ENCODE data around the gene SYNGR3. TPM values are rescaled to one million over a fixed set of nuclear protein-coding genes. Genes with fewer than 3 reads are reported as not detected.
"Not testable (repeated sequence)": the region's sequence is repeated elsewhere in the genome, so short reads cannot be mapped to it uniquely, and the experiment has no call there.

The SYNGR3 gene
- total RNA-seq, 6 donors from 2014 or later, result 0.15 to 1.4 (median 0.34) TPM; not detected in 2

GRCh38 chr16:1947369-1947670 is 42.5 kb upstream of the SYNGR3 start:
- DNase-seq, result no peak
- H3K36me3 ChIP-seq, result no peaks in the 10 kb centered on the region
- H3K9me3 ChIP-seq, result no peaks in the 10 kb centered on the region
- no peak overlapping the region for H3K4me3 ChIP-seq
- H3K27me3 ChIP-seq, result no peaks in the 10 kb centered on the region
- peaks cover 3 to 15% (median 4%) of the 10 kb centered on the region in 4 donors for H3K4me1 ChIP-seq
- TF ChIP-seq, protein P1, sequence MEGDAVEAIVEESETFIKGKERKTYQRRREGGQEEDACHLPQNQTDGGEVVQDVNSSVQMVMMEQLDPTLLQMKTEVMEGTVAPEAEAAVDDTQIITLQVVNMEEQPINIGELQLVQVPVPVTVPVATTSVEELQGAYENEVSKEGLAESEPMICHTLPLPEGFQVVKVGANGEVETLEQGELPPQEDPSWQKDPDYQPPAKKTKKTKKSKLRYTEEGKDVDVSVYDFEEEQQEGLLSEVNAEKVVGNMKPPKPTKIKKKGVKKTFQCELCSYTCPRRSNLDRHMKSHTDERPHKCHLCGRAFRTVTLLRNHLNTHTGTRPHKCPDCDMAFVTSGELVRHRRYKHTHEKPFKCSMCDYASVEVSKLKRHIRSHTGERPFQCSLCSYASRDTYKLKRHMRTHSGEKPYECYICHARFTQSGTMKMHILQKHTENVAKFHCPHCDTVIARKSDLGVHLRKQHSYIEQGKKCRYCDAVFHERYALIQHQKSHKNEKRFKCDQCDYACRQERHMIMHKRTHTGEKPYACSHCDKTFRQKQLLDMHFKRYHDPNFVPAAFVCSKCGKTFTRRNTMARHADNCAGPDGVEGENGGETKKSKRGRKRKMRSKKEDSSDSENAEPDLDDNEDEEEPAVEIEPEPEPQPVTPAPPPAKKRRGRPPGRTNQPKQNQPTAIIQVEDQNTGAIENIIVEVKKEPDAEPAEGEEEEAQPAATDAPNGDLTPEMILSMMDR (IDR thresholded peaks at IDR 0.05), result no peak
- TF ChIP-seq EP300 (IDR thresholded peaks at IDR 0.05), result no peak
- no peak for TF ChIP-seq POLR2AphosphoS5 (IDR thresholded peaks at IDR 0.05)
- TF ChIP-seq POLR2A (IDR thresholded peaks at IDR 0.05), result no peak
- no peak for ATAC-seq (ENCODE audit: low FRiP score in 2 of 2)
- H3K27ac ChIP-seq, result no peak overlapping the region
- WGBS, 2 donors, result 94% methylated on average over 3 to 9 of the region's 9 CpGs

DNA sequence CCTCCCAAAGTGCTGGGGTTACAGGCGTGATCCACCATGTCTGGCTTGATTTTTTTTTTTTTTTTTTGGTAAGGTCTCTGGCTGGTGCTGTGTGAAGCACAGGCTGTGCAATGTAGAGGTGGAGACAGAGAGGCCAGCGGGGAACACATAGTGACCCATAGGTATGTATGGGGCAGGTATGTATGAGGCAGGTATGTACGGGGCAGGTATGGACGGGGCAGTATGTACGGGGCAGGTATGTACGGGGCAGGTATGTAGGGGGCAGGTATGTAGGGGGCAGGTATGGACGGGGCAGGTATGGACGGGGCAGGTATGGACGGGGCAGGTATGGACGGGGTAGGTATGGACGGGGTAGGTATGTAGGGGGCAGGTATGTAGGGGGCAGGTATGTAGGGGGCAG is 40.3 kb upstream of the SYNGR3 start:
- Histone ChIP-seq H3K9me3 (no peaks in the 10 kb centered on the region), H3K4me1 (no peaks in the 10 kb centered on the region), H3K27ac (no peak overlapping the region), H3K4me3 (no peak overlapping the region), H3K36me3 (no peaks in the 10 kb centered on the region), H3K27me3 (no peaks in the 10 kb centered on the region)
- TF ChIP-seq, protein P1 (IDR thresholded peaks at IDR 0.05), result no peak
- TF ChIP-seq POLR2AphosphoS5 (IDR thresholded peaks at IDR 0.05), result no peak
- no peak for TF ChIP-seq EP300 (IDR thresholded peaks at IDR 0.05)
- TF ChIP-seq POLR2A (IDR thresholded peaks at IDR 0.05), result no peak
- WGBS, 2 donors, result 89% methylated on average over 10 to 11 of the region's 11 CpGs
- ATAC-seq (ENCODE audit: low FRiP score in 2 of 2), result no peak
- DNase-seq, result no peak

DNA sequence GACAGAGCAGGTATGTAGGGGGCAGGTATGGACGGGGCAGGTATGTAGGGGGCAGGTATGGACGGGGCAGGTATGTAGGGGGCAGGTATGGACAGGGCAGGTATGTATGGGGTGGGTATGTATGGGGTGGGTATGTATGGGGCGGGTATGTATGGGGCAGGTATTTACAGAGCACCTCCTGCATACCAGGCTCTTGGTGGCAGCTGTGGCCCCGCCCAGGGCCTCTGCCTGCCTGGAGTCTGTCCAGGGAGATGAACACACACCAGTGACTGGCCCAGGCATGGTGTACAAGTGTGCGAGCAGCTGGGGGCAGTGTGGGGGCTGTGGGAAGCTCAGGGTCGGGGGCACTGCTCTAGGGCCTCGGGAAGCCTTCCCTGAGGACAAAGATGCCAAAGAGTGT is 39.7 kb upstream of the SYNGR3 start:
- 65 to 69% methylated on average over 2 to 7 of the region's 7 CpGs for WGBS, 2 donors
- no peaks in the 10 kb centered on the region for H3K9me3 ChIP-seq
- ATAC-seq (ENCODE audit: low FRiP score in 2 of 2), result no peak
- DNase-seq, result no peak
- no peak overlapping the region for H3K27ac ChIP-seq
- no peaks in the 10 kb centered on the region for H3K27me3 ChIP-seq
- H3K4me1 ChIP-seq, result no peaks in the 10 kb centered on the region
- H3K4me3 ChIP-seq, result no peak overlapping the region
- TF ChIP-seq POLR2AphosphoS5 (IDR thresholded peaks at IDR 0.05) (no peak), POLR2A (IDR thresholded peaks at IDR 0.05) (no peak), EP300 (IDR thresholded peaks at IDR 0.05) (no peak)
- TF ChIP-seq, protein P1 (IDR thresholded peaks at IDR 0.05), result no peak
- no peaks in the 10 kb centered on the region for H3K36me3 ChIP-seq

DNA sequence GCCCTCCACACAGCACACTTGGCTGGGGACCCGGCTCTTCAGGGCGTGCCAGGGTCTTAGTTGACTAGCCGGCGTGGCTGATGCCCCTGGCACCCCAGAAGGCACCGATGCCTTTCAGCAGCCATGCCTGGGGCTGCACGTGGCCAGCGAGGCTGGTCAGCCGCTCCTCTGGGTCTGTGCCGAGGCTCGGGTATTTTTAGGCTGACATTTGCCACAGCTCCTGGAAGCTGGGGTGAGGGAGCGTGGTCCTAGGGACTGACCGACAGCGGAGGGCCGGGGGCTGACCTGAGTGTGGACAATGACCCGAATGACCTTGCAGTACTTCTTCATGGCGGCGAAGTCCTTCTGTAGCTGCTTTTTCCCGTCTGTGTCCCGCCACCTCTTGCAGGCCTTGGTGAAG is 39.2 kb upstream of the SYNGR3 start:
- Histone ChIP-seq H3K27ac (no peak overlapping the region), H3K27me3 (no peaks in the 10 kb centered on the region), H3K4me3 (no peak overlapping the region), H3K4me1 (no peaks in the 10 kb centered on the region), H3K9me3 (no peaks in the 10 kb centered on the region), H3K36me3 (no peaks in the 10 kb centered on the region)
- DNase-seq, result no peak
- TF ChIP-seq EP300 (IDR thresholded peaks at IDR 0.05), result no peak
- TF ChIP-seq POLR2A (IDR thresholded peaks at IDR 0.05), result no peak
- no peak for TF ChIP-seq POLR2AphosphoS5 (IDR thresholded peaks at IDR 0.05)
- TF ChIP-seq, protein P1 (IDR thresholded peaks at IDR 0.05), result no peak
- no peak for ATAC-seq (ENCODE audit: low FRiP score in 2 of 2)
- 81 to 100% methylated on average over 2 to 19 of the region's 19 CpGs for WGBS, 2 donors

- Histone ChIP-seq H3K27me3 (no peaks in the 10 kb centered on the region), H3K36me3 (no peaks in the 10 kb centered on the region), H3K27ac (no peak overlapping the region), H3K4me1 (peaks cover 0 to 2% (median under 1%) of the 10 kb centered on the region in 4 donors), H3K4me3 (no peak overlapping the region), H3K9me3 (no peaks in the 10 kb centered on the region)
- TF ChIP-seq POLR2AphosphoS5 (IDR thresholded peaks at IDR 0.05) (no peak), POLR2A (IDR thresholded peaks at IDR 0.05) (no peak), EP300 (IDR thresholded peaks at IDR 0.05) (no peak)
- TF ChIP-seq, protein P1 (IDR thresholded peaks at IDR 0.05), result no peak
- ATAC-seq (ENCODE audit: low FRiP score in 2 of 2) (peak in 1 of 2 donors; percentile 50), DNase-seq (peak in 1 of 2 donors; percentile 77)
- WGBS, 2 donors, result 91 to 93% methylated on average over 13 to 21 of the region's 22 CpGs
Observed at GRCh38 chr16:1953734-1954133, 36.0 kb upstream of the SYNGR3 start.

- not testable (repeated sequence) for DNase-seq; H3K4me3 ChIP-seq; H3K9me3 ChIP-seq; ATAC-seq (ENCODE audit: low FRiP score in 2 of 2); H3K27me3 ChIP-seq; H3K27ac ChIP-seq
- Histone ChIP-seq H3K36me3 (peaks cover 14 to 20% (median 15%) of the 10 kb centered on the region in 4 donors), H3K4me1 (peaks cover 13 to 27% (median 18%) of the 10 kb centered on the region in 4 donors)
- WGBS, 2 donors, result 88% methylated on average over 16 to 20 of the region's 22 CpGs
Observed at GRCh38 chr16:1957434-1958142, 32.2 kb upstream of the SYNGR3 start.

DNA sequence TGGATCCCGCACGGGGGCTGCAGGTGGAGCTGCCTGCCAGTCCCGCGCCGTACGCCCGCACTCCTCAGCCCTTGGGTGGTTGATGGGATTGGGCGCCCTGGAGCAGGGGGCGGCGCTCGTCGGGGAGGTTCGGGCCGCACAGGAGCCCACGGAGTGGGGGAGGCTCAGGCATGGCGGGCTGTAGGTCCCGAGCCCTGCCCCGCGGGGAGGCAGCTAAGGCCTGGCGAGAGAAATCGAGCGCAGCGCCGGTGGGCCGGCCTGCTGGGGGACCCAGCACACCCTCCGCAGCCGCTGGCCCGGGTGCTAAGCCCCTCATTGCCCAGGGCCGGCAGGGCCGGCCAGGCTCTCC is 31.7 kb upstream of the SYNGR3 start:
- H3K9me3 ChIP-seq; H3K4me3 ChIP-seq; H3K27me3 ChIP-seq; H3K27ac ChIP-seq; ATAC-seq (ENCODE audit: low FRiP score in 2 of 2): not testable (repeated sequence)
- peak in 1 of 2 donors; percentile 84 for DNase-seq
- WGBS, 2 donors, result 76 to 87% methylated on average over 7 to 10 of the region's 30 CpGs
- Histone ChIP-seq H3K4me1 (peaks cover 16 to 31% (median 20%) of the 10 kb centered on the region in 4 donors), H3K36me3 (peaks cover 14 to 25% (median 21%) of the 10 kb centered on the region in 4 donors)
